ENCODE measurements around the gene BDNF. TPM values are rescaled to one million over a fixed set of nuclear protein-coding genes. Genes with fewer than 3 reads are reported as not detected.

Gene BDNF
- total and polyA plus RNA-seq, 2 donors (not counting 1 experiment from before 2014, with no cell fraction given) = not detected

GRCh38 chr11:27649800-27650199, 50.5 kb downstream of the BDNF start:
- H3K36me3 ChIP-seq (replicated peaks in 1 of 2; ENCODE audit: control extremely low read depth in 1 of 2, control insufficient read depth in 1 of 2, extremely low read depth in 1 of 2, insufficient read depth in 2 of 2, low read length in 1 of 2) = no peaks in the 10 kb centered on the region
- WGBS (ENCODE audit: insufficient coverage) = no CpG with 5 or more reads among the region's 2 CpGs

GRCh38 chr11:27648840-27649239, 51.4 kb downstream of the BDNF start:
- Histone ChIP-seq H3K36me3 (replicated peaks in 1 of 2; ENCODE audit: control extremely low read depth in 1 of 2, control insufficient read depth in 1 of 2, extremely low read depth in 1 of 2, insufficient read depth in 2 of 2, low read length in 1 of 2) (no peaks in the 10 kb centered on the region), H3K27me3 (replicated peaks in 1 of 4; ENCODE audit: control extremely low read depth in 1 of 4, control insufficient read depth in 3 of 4, insufficient read depth in 4 of 4, low read length in 3 of 4) (no peaks in the 10 kb centered on the region), H3K9me3 (ENCODE audit: control extremely low read depth in 1 of 3, control insufficient read depth in 2 of 3, insufficient read depth in 1 of 3, low read length in 2 of 3) (no peaks in the 10 kb centered on the region), H4K20me1 (ENCODE audit: control insufficient read depth, insufficient read depth, low read length, poor library complexity, severe bottlenecking) (no peaks in the 10 kb centered on the region), H2AFZ (ENCODE audit: insufficient read depth, low read depth, low read length, poor library complexity, severe bottlenecking) (no peak overlapping the region), H3K4me2 (replicated peaks; ENCODE audit: low read depth, low read length, poor library complexity, severe bottlenecking) (no peak overlapping the region), H3K4me1 (ENCODE audit: control insufficient read depth in 2 of 2, insufficient read depth in 2 of 2, low read length in 2 of 2) (no peaks in the 10 kb centered on the region), H3K79me2 (ENCODE audit: control insufficient read depth, insufficient read depth, low read length) (no peaks in the 10 kb centered on the region), H3K27ac (ENCODE audit: low read length in 2 of 2) (no peak overlapping the region), H3K9ac (ENCODE audit: low read length) (no peak overlapping the region), H3K4me3 (ENCODE audit: control extremely low read depth in 1 of 5, extremely low read depth in 1 of 5, insufficient read depth in 1 of 5, low read depth in 2 of 5, low read length in 4 of 5) (no peak overlapping the region)
- ChIA-PET CTCF (no interaction called here), POLR2A (no interaction called here)
- TF ChIP-seq, protein P1, sequence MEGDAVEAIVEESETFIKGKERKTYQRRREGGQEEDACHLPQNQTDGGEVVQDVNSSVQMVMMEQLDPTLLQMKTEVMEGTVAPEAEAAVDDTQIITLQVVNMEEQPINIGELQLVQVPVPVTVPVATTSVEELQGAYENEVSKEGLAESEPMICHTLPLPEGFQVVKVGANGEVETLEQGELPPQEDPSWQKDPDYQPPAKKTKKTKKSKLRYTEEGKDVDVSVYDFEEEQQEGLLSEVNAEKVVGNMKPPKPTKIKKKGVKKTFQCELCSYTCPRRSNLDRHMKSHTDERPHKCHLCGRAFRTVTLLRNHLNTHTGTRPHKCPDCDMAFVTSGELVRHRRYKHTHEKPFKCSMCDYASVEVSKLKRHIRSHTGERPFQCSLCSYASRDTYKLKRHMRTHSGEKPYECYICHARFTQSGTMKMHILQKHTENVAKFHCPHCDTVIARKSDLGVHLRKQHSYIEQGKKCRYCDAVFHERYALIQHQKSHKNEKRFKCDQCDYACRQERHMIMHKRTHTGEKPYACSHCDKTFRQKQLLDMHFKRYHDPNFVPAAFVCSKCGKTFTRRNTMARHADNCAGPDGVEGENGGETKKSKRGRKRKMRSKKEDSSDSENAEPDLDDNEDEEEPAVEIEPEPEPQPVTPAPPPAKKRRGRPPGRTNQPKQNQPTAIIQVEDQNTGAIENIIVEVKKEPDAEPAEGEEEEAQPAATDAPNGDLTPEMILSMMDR (IDR thresholded peaks at IDR 0.05) = no peak
- no peak for TF ChIP-seq EZH2 (IDR thresholded peaks at IDR 0.05; ENCODE audit: borderline replicate concordance, insufficient read depth, low read depth, low read length, poor library complexity, severe bottlenecking)
- H3K9me3 Mint-ChIP-seq (ENCODE audit: insufficient read depth) = no peaks in the 10 kb centered on the region
- DNase-seq = no peak
- no peak overlapping the region for H3K27ac Mint-ChIP-seq
- H3K27me3 Mint-ChIP-seq = no peaks in the 10 kb centered on the region
- H3K4me3 Mint-ChIP-seq = no peak overlapping the region
- intact Hi-C loops (cut with micrococcal nuclease) = no loop called here
- no peaks in the 10 kb centered on the region for H3K4me1 Mint-ChIP-seq
- ATAC-seq (ENCODE audit: low read depth) = no peak

More at GRCh38 chr11:27649800-27650199, 50.5 kb downstream of the BDNF start:
- Histone ChIP-seq H3K27ac (ENCODE audit: low read length in 2 of 2) (no peak overlapping the region), H3K79me2 (ENCODE audit: control insufficient read depth, insufficient read depth, low read length) (no peaks in the 10 kb centered on the region), H2AFZ (ENCODE audit: insufficient read depth, low read depth, low read length, poor library complexity, severe bottlenecking) (no peak overlapping the region), H3K9ac (ENCODE audit: low read length) (no peak overlapping the region), H3K4me1 (ENCODE audit: control insufficient read depth in 2 of 2, insufficient read depth in 2 of 2, low read length in 2 of 2) (no peaks in the 10 kb centered on the region), H4K20me1 (ENCODE audit: control insufficient read depth, insufficient read depth, low read length, poor library complexity, severe bottlenecking) (no peaks in the 10 kb centered on the region), H3K9me3 (ENCODE audit: control extremely low read depth in 1 of 3, control insufficient read depth in 2 of 3, insufficient read depth in 1 of 3, low read length in 2 of 3) (no peaks in the 10 kb centered on the region), H3K27me3 (replicated peaks in 1 of 4; ENCODE audit: control extremely low read depth in 1 of 4, control insufficient read depth in 3 of 4, insufficient read depth in 4 of 4, low read length in 3 of 4) (no peaks in the 10 kb centered on the region), H3K4me2 (replicated peaks; ENCODE audit: low read depth, low read length, poor library complexity, severe bottlenecking) (no peak overlapping the region), H3K4me3 (ENCODE audit: control extremely low read depth in 1 of 5, extremely low read depth in 1 of 5, insufficient read depth in 1 of 5, low read depth in 2 of 5, low read length in 4 of 5) (no peak overlapping the region)
- ChIA-PET POLR2A (no interaction called here), CTCF (no interaction called here)
- Mint-ChIP-seq H3K4me1 (no peaks in the 10 kb centered on the region), H3K9me3 (ENCODE audit: insufficient read depth) (no peaks in the 10 kb centered on the region), H3K4me3 (no peak overlapping the region), H3K27me3 (no peaks in the 10 kb centered on the region), H3K27ac (no peak overlapping the region)
- ATAC-seq (ENCODE audit: low read depth) (no peak), DNase-seq (no peak)
- TF ChIP-seq, protein P1 (IDR thresholded peaks at IDR 0.05) = no peak
- TF ChIP-seq EZH2 (IDR thresholded peaks at IDR 0.05; ENCODE audit: borderline replicate concordance, insufficient read depth, low read depth, low read length, poor library complexity, severe bottlenecking) = no peak
- intact Hi-C loops (cut with micrococcal nuclease) = no loop called here

Measured in B cell (primary cell).